Activated CD4-positive, alpha-beta T cell treated with anti-CD3 and anti-CD28 coated beads, Interleukin-2, amount 50 U/mL, for 1 hour (primary cell): ENCODE results near the gene LEAP2.

Source experiments
- DNase-seq: peaks from one replicate; pipeline ENCODE4 v3.0.0-alpha.2; 2020

LEAP2 gene

DNA sequence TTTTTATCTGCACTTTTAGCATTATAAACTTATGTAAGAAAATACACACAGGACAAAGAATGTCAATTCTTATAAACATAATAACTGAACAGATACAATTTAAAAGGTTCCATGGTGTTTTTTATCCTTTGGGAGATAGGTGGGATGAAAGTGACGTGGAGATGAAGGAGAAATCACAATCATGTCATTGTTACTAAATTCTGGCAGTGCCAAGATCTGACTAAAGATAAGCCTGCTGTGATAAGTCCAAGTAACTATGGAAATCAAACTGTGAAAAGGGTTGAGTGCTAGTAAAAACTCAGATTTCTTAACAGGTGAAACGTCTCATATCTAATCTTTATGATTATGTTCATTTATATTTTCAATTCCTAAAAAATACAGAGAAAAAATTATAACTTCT, 11.1 kb downstream of the LEAP2 start:
- no peak for DNase-seq

DNA sequence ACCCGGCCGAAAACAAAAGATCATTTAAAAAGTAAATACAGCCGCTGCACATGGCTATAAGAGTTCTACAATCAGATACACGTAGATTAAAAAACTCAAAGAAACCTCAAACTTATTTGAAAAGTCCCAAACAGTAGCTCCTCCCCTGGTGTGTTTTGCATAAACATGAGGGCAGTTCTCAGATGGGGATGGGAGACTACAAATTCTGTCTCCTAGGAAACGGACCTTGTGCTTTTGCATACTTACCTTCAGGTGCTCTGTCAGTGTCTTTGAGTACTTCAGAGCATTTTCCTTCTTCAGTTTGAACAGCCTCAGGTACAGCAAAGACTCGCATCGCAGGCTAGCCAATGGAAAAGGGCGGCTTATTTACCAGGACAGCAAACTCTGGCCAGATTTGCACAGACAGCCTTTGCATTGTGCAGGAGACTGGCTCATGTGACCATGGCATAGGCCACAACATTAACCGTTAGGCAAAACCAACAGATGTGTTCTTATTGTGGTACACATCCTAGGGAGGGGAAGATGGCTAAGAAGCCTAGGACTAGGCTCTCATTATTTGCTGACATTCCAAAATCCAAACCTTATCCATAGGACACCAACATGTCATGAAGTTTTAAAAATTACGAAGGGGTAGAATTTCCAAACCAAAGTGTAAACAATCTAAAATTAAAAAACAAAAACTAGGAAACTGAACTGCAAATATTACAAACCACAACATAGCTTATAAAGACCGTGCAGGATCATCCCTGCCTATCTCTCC, 12.8 kb downstream of the LEAP2 start:
- no peak for DNase-seq

DNA sequence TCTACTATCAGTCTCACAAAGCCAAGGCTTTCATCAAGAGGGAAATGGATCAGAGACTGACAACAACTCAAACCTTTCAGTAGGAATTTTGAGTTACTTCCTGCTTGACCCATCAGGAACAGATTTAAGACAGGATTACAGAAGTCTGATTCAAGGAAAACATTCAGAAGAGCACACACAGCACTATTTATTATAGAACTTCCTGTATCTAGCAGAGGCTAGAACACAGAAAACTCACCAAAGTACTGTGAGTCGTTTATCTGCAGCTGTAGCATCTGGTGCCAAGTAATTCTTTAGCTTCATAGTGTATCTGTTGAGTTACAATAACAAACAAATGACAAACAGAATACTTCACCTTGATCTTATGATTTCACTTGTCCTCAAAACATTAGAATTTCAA, 13.8 kb downstream of the LEAP2 start:
- no peak for DNase-seq

DNA sequence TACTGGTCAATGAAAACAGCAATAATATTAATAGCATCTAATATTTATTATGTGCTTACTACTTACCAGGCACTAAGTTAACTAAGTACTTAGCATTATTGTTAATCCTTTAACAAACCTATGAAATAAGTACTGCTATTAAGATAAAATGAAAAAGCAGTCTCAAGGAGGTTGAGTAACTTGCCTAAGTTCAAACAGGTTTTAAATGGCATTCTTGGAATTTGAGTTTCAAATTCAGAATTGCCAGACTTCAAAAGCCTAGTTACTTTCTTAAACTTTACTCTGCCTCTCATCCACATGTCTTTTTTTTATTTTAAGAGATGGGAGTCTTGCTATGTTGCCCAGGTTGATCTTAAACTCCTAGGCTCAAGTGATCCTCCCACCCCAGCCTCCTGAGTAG, 16.0 kb downstream of the LEAP2 start:
- DNase-seq: no peak

DNA sequence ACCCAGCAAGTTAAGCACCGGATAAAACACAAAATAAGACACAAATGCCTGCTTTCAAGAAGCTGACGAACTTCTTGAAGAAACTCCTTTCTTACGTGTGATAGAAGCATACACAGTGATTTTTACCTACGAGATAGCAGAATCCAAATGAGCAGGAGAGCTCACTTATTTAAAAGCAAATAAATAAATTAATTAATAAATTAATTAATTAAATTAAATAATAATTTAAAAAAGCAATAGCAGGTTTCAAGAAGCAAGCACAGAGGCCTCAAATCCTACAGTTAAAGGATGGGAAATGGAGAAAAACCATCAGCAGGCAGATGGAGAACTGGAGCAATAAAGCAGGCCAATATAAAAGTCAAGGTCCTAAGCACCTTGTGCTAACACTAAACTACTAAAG, 17.3 kb downstream of the LEAP2 start:
- DNase-seq: no peak

DNA sequence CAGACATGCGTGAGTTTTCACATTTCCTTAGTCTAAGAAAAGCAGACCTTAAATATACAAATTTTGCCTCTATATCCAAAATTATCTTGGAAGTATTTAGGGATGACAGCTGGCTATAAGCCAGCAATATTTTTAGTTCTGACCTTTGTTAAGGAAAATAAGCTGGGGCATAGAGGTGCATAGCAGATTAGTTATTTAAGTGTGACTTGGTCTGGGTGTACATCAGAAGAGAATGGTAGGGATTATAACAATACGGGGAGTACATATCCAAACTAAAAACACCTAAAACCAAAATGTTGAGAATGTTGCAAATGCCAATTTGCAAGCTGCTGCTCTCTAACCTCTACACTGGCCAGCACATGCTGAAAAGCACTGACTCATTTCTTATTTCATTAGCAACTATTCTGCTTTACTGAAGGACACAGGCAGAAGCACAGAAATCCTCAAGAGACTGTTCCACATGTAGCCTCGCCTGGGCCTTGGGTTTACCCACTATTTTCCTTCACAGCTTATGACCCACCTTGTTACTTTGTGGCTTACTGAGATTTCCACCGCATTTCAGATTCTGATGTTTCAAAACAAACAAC, 22.3 kb downstream of the LEAP2 start:
- no peak for DNase-seq

DNA sequence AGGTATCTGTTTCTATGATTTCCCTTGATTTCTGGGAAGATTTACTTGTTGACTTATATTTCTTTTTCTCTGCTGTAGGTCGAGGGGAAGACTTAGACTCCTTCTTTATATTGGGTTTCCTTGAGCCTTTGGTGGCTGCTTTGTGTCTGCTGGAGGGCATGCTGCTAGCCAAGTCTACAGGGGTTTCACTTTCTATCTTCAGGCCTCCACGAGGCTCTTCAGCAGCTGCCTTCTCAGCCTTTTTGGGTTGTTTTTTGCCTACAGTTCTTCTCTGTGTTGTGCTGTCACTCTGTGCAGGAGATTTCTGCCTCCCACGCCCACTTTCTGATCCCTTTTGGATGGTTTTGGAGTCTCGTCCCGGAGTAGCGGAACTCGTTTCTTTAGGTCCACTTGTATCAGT, 23.2 kb downstream of the LEAP2 start:
- no peak for DNase-seq

DNA sequence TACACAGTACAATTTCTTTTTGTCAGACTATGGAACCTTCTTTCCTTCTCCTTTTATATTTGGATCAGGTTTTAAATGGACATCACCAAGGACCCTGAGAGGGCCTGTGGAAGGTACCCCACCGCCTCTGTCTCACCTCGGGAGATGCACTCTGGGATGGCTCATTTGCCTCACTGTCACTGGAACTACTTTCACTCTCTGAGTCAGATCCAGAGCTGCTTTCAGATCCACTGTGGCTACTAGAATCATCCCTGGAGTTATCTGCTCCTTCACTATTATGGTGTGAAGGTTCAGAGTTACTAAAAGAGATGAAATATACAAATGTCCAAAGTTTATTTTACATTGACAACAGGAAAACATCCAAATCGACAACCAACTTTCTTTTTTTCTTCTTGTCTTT, 24.6 kb downstream of the LEAP2 start:
- no peak for DNase-seq

DNA sequence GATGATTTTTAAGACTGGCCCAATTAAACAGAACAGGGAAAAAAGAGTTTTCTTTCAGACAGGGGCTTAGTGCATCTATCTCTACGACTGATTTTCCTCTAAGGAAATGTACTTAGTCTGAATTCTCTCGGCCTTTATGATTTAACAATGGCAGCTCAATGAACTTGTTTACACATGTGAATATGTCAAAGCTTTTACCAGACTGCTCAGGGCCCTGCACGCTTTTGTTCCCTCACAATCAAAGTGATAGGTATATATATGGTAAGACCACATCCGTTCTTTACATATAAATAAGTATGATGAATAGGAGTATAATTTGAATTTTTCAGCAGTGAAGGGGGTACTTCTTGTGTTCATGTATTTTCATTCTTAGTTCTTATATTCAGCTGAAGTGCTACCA, 27.6 kb downstream of the LEAP2 start:
- DNase-seq: no peak

DNA sequence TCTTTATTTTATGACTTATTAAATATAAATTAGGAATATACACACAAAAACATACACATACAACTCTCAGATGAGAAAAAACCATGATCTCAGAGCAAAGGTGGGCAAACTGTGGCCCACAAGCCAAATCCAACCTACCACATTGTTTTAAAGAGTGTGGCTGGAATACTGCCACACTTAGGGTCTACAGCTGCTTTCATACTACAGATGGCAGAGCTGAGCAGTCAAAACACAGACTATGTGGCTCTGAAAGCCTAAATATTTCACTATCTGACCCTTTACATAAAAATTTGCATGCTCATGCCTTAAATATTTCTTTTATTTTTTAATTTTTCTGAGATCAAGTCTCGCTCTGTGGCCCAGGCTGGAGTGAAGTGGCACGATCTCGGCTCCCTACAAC, 28.3 kb downstream of the LEAP2 start:
- DNase-seq: no peak

DNA sequence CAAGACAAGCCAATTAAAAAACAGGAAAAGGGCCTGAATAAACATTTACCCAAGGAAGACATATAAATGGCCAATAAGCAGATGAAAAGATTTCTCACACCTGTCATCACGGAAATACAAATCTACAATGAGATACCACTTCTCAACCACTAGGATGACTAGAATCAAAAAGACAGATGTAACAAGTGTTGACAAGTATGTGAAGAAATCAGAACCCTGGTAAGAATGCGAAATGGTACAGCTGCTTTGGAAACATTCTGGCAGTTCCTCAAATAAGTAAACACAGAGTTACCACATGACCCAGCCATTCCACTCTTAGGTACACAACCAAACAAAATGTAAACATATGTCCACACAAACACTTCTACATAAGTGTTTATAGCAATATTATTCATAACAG, 32.5 kb downstream of the LEAP2 start:
- no peak for DNase-seq

DNA sequence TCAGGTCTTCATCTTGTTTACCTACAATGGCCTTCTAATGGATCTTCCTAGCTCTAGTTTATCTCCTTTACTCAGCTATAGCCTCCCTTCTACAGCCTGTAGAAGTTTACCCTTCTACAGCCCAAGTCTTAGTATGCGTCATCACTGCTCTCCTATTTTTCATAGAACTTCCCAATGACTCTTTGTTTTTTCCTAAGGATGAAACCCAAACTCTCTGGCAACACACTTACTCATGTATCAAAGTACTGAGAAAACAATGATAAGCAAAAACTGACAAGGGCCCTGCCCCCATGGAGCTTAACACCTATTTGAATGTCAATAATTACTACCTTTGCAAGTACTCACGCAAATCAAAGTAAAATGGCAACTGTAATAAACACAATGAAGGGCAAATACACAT, 33.7 kb downstream of the LEAP2 start:
- no peak for DNase-seq

DNA sequence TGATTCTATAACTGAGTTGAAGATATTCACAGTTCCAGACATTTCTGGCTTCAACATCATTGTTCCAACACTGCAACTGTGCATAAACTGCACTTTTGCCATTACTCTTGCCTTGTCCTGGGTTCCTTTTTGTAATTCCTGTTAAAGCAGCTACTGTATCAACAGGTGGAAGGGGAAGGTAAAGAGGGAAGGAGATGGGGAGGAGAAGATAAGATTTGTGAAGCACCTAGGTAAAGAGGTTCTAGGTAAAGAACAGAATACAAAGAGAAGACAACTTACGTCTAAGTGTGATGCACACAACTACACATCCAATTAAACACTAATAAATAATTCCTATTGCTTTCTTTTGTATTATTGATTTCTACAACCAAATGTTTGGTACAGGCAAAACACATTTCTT, 36.2 kb downstream of the LEAP2 start:
- DNase-seq: no peak

DNA sequence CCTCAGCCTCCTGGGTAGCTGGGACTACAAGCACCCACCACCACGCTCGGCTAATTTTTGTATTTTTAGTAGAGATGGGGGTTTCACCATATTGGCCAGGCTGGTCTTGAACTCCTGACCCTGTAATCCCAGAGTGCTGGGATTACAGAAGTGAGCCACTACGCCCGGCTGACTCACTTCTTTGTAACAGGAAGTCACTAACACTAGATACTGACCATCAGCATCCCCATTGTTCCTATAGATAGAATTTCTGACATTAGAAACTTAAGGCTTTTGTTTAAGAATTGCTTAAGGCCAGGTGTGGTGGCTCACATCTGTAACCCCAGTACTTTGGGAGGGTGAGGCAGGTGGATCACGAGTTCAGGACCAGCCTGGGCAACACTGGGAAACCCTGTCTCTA, 42.2 kb downstream of the LEAP2 start:
- no peak for DNase-seq

DNA sequence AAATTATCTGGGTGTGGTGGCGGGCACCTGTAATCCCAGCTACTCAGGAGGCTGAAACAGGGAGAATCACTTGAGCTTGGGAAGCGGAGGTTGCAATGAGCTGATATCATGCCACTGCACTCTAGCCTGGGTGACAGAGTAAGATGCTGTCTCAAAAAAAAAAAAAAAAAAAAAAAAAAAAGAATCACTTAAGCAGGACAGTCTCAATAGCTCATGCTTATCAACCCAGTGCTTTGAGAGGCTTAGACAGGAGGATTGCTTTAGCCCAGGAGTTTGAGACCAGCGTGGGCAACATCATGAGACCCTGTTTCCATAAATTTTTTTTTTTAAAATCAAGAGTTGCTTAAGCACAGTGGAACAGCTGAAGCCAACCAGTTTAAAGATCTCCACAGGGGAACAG, 42.6 kb downstream of the LEAP2 start:
- DNase-seq: no peak
